ENCODE data around the gene IBTK.
"Not testable (repeated sequence)": the region's sequence is repeated elsewhere in the genome, so short reads cannot be mapped to it uniquely, and the experiment has no call there.

The IBTK gene

DNA sequence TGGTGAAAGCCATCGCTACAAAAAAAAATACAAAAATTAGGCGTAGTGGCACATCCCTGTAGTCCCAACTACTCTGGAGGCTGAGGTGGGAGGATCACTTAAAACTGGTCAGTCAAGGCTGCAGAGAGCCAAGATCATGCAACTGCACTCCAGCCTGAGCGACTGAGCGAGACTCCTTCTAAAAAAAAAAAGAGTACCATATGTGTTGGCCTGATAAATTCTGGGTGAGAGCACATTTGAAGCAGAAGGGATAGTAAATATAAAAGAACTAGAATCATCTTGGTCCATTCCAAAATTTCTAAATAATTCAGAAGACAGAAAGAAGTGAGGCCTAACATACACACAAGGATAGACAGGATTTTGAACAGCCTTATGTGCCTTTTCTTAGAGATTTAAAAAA lies 2.2 kb downstream of the IBTK start:
- DNase-seq (ENCODE audit: low spot score): no peak

DNA sequence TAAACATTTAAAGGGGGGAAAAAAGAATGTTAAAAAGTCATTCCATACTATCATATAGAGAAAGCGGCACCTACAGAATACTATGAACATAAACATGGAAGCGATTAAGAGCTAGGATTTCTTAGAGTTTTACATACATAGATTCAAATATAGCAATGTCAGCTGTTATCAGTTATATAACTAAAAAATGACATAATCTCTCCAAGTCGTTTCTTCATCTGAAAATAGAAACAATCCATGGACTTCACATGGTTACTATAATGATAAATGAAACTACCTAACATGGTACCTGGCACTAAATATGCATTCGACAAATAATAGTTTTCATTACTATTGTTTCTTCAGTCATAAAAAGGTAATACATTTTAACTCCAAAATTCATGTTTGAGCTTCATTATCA lies 3.7 kb downstream of the IBTK start:
- DNase-seq (ENCODE audit: low spot score): no peak

DNA sequence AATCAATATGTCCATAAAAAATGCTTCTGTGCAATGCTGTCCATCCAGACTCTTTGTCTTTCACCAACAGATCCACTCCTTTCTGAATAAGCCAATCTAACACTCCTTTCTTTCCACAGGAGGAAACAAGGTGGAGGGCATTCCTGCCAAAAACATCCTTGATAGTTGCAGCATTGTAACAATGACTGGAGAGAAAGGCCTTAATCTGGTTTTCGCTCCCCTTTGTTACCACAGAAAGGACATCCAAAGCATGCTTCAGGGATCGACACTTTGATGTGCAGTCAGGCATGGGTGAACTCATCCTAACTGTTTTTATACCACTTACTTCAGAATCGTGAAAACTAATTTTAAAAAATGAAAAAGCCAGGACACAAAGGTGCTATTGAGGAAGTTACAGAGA lies 7.4 kb downstream of the IBTK start:
- DNase-seq (ENCODE audit: low spot score): no peak

DNA sequence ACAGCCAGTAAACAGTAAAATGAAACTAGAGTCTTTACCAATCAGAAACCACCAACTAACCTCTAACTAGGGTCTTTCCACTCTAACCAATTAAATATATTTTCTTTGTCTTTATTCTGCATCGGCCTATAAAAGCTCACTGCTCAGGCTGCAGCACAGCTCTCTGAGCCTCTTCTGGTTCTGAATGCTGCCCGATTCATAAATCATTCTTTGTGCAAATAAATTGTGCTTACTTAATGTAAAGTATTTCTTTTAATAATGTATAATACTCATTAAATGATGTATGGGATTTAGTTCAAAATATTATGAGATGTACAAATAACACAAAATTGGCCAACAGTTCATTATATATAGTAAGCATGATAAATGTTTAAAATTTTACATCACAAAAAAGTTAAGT lies 7.9 kb downstream of the IBTK start:
- no peak for DNase-seq (ENCODE audit: low spot score)

DNA sequence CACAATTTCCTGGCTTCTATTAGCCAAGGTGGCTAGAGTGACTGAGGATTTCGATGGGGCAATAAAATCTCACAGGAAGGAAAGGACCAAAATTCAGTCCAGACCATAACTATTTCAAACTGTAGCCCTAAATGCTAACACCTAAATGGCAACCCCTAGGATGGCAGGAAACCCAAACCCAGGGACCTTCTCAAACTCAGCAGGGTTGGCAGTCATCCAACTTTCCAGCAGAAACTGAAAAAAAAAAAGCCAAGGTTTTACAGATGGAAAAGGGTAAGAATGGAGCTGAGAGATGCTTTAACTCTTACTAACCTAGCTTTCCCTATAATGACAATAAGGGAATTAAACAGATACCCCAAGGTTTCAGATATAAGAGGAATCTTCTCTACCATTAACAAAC lies 10.5 kb downstream of the IBTK start:
- DNase-seq (ENCODE audit: low spot score): no peak

DNA sequence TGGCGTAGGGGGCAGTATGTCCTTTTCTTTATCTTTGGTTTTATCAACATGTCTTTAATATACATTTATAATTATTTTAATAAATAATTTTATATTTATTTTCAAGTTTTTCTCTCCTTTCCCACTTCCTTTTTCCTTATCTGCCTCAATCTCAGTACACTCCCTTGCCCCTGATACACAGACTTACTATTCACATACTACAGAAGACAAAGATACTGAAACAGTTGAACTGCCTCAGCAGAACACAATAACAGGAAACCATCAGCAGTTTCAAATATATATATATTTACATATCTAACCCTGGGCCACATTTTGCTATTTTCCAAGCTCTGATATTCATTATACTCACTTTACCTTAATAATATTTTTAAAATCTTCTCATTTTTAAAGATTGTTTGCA lies 19.8 kb downstream of the IBTK start:
- no peak for DNase-seq (ENCODE audit: low spot score)

DNA sequence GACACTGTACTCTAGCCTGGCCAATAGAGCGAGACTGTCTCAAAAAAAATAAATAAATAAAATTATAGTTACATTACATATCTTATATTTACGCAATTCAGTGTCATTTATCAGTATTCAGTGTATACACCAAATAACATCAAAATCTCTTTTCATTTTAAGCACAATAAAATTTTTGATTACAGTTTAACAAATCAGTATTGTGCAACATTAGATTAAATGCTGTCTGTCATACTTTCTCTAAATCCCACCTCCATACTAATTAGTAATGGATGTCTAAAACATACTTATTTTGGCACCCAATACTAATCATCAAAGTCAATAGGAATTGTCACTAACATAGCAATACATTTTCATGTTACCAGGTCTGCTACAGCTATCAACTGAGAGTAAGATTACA lies 27.4 kb downstream of the IBTK start:
- DNase-seq (ENCODE audit: low spot score): no peak

DNA sequence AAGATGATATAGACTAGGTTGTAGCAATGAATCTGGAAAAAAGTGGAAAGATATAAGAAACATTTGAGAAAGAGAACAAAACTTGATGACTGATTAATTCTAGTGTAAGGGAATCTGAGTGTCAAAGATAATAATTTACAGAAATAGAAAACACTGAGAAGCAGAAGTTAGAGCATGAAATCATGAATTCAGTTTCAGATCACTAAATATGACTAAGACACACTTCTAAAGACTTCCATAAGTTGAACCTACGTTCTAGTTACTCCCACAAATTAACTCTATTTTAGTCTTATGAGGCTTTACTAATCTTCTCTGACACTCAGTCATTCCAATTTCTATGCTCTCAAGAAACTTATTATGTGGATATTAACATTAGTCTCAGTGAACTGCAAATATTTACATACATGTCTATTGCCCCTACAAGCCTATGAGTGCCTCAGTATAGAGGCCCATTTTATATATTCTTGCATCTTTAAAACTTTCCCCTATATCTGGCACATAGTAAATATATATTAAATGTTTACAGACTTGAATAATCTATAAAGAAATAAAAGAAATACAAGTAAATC lies 30.4 kb downstream of the IBTK start:
- no peak for DNase-seq (ENCODE audit: low spot score)

DNA sequence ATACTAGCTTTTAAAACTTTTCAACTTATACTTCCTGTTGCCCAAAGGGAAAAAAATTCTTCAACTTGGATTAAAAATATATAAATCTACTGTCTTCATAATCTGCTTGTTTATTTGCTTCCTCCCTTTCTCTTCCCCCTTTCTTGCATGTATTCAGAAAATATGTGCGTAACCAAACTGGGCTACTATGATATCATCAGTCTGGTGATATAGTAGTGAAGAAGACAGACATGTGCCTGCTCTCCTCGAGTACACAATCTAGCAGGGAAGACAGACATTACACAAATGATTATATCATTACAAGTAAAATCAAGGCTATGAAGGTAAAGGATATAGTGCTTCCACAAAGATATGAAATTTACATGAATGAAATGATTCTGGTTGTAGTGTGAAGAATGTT lies 31.0 kb downstream of the IBTK start:
- DNase-seq (ENCODE audit: low spot score): no peak

DNA sequence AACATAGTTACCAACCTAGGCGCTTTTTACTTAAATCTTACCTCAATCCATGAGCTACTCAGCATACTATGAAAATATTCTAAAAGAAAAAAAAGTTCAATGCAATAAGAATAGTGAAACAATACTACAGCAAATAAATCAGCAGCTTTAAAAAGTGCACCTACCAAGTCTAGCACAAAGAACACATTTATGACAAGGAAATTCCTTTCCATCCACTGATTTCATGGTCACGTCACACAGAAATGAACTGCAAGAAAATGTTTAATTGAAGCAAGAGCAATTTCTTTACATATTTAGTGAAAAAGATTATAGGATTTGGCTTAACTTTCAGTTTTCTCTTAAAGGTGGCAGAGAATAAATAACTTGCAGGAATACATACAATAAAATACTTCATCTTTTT lies 36.2 kb downstream of the IBTK start:
- no peak for DNase-seq (ENCODE audit: low spot score)

DNA sequence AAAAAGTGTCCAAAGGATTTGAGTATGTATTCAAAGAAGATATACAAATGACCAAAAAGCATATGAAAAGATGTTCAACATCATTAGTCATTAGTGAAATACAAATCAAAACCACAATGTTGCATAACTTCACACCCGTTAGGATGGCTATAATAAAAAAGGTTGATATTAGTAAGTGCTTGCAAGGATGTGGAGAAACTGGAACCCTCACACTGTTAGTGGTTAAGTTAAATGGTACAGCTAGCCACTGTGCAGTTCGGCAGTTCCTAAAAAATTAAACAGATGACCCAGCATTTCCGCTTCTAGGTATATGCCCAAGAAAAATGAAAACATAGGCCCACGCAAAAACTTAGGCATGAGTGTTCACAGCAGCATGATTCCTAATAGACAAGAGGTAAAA lies 38.6 kb downstream of the IBTK start:
- no peak for DNase-seq (ENCODE audit: low spot score)

DNA sequence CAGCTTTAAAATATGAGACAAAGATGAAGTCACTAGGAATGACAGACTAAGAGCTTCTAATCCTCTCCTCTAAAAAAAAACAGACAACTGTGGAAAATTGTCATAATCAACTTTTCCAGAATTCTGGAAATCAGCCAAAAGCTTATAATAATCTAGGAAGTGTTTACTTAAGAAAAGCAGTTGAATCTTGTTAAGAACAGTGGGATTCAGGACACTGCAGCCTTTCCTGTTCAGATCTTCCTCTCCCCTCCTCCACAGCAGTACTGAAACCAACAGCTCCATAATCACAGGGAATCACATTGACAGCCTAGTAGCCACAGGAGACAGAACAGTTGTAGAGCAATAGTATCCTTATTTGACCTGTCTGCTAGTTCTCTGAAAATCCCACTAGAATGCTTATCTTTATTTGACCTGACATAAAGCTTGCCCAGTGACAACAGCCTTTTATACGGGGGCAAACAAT lies 41.6 kb downstream of the IBTK start:
- DNase-seq (ENCODE audit: low spot score): no peak

DNA sequence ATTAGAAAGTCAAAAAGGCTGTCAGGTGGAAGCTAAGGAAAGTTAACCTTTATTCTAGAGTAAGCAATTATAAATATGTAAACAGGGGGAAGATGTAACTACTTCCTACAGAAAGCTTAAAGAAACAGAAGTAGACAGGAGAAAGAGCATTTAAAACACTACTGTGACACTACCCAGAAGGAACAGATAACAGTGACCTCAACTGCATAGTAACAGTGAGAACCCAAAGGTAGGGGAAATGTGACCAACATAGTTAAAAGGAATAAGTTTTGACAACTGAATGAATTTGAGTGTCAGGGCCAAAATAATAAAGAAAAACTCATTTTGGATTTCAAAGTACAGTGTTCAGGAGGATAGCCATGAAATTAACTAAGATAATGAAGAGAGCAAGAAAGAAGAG lies 43.5 kb downstream of the IBTK start:
- DNase-seq (ENCODE audit: low spot score): no peak

DNA sequence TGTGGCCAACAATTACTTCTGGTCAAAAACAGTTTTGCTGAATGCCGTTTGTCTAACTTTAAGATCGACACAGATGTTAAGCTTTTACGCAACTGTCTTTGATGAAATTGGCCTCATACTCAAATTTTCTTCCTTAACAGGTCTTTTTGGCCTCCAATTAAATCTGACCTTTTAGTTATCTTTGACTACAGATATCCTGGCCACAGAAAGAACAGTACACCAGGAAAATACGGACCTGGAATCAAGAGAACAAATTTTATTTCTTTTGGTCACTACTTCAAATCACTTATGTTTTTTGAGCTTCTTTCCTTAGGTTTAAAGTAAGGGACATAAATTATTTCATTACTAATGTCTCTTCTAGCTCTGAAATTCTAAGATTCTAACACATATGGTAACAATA lies 49.8 kb downstream of the IBTK start:
- DNase-seq (ENCODE audit: low spot score): no peak

DNA sequence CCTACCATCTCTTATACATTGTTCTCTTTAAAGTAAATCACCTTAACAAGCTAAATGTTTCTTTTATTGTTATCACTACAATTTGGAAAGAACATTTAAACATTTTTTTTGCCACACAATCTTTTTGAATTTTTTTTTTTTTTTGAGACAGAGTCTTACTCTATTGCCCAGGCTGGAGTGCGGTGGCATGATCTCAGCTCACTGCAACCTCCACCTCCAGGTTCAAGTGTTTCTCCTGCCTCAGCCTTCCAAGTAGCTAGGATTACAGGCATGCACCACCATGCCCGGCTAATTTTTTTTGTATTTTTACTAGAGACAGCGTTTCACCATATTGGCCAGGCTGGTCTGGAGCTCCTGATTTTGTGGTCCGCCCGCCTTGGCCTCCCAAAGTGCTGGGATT lies 50.3 kb downstream of the IBTK start:
- DNase-seq (ENCODE audit: low spot score): not testable (repeated sequence)

DNA sequence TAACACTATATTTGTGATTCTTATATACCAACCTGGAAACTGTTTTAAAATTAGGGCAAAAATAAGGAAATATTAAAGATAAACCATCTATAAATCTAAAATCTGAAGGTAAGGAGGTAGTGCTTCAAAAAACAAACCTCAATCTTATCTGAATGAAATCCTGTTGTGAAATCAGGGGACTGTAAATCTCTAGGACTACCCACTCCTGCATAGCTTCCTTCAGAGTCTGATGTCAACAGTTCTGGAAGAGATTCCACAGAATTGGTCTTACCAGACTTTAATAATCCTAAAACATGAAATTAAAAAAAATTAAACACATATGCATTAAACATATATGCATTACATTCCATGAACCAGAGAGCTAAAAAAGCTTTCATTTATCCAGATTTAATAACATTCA lies 51.4 kb downstream of the IBTK start:
- no peak for DNase-seq (ENCODE audit: low spot score)

DNA sequence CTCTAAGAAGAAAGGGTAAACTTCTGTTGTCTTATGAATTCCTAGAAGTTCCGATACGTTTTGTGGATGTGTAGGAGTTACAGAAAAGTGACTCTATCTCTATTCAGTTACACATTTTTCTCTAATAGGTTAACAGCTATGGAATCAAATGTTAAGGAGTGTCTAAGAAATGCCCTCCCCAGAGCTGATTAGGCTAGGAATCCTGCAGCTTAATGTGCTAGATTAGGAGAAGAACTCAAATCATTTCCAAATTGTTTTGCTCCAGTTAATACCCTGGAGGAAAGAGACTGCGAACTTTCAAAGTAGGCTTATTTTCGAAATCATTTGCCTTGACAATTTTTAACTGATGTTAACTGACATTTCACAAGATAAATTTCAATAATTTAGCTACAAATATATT lies 51.9 kb downstream of the IBTK start:
- no peak for DNase-seq (ENCODE audit: low spot score)

DNA sequence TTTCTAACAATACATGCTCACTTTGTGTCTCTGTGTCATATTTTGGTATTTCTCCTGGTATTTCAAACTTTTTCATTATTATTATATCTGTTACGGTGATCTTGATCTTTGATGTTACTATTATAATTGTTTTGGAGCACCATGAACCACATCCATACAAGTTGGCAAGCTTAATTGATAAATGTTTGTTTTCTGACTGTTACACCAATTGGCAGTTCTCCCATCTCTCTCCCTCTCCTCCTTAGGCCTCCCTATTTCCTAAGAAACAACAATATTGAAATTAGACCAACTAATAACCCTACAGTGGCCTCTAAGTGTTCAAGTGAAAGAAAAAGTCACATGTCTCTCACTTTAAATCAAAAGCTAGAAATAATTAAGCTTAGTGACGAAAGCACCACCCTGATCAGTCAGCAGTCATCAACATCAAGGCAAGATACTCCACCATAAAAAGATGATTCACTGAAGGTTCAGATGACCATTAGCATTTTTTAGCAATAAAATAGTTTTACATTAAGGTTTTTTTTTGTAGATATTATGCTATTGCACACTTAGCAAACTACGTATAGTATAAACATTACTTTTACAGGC lies 61.5 kb downstream of the IBTK start:
- no peak for DNase-seq (ENCODE audit: low spot score)

DNA sequence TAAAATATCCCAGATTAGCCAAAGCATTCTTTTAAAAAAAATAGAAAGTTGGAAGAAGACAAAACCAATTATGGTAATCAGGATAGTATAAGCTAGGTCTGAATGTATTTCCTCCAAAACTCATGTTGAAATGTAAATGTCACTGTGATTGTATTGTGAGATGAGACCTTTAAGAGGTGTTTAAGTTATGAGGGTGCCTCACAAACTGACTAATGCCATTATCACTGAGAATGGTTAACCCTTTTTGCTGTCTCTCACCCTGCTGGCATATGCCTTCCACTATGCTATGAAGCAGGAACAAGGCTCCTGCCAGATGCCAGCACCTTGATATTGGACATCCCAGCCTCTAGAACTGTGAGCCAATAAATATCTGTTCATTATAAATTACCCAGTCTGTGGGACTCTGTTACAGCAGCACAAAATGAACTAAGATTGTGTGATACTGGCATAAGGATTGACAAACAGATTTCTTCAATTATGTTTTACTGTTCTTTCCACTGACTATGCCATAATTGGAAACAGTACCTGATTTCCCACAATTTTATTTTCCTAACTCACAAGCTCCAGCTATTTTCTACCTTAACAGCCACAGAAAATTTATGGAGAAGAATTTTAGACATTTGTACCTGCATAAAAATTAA lies 63.8 kb downstream of the IBTK start:
- no peak for DNase-seq (ENCODE audit: low spot score)

DNA sequence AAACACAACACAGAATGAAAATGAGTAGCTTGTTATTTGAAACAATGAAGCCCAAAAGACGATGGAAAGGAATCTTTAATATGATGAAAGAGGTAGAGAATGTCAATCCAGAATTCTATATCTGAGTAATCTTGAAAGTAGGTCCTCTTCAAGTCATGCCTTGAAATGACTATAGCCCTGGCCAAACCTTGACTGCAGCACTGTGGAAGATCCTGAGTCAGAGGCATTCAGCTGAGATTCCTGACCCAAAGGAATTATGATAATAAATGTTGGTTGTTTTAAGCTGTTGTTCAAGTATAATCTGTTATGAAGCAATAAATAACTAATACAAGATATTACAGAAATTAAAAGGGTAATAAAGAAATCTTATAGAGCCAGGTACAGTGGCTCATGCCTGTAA lies 64.8 kb downstream of the IBTK start:
- DNase-seq (ENCODE audit: low spot score): no peak

DNA sequence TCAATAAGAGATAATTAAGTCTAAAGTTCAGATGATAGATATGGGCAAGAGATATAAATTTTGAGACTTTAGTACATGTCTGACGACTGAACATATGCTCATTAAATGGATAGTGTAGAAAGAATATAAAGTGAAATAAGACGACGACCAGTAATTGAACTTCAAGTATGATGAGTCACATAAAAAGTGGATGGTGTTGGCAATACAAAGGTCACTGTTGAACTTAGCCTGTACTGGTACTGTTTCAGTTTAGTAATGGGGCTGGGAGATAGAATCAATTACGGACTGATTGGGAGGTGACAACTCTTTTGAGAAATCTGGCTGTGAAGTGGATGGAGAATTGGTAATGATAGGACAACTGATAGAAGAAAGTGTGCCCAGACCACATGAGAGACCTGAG lies 68.1 kb downstream of the IBTK start:
- DNase-seq (ENCODE audit: low spot score): no peak

DNA sequence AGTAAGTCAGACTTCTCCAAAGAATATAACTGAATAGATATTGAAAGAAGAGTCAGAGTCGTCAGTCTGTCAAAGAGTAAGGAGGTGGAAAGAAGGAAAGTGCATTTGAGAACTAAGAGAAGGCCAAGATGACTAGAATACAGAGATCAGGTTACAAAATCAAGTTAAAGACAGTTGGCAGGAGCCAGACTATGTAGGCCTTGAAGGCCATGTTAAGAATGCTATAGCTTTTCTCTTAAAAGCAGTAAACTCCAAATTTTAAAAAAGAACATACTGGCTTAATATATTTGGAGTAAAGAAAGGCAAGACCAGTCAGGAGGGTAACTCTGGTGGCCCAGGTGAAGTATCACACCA lies 68.8 kb downstream of the IBTK start:
- DNase-seq (ENCODE audit: low spot score): no peak

DNA sequence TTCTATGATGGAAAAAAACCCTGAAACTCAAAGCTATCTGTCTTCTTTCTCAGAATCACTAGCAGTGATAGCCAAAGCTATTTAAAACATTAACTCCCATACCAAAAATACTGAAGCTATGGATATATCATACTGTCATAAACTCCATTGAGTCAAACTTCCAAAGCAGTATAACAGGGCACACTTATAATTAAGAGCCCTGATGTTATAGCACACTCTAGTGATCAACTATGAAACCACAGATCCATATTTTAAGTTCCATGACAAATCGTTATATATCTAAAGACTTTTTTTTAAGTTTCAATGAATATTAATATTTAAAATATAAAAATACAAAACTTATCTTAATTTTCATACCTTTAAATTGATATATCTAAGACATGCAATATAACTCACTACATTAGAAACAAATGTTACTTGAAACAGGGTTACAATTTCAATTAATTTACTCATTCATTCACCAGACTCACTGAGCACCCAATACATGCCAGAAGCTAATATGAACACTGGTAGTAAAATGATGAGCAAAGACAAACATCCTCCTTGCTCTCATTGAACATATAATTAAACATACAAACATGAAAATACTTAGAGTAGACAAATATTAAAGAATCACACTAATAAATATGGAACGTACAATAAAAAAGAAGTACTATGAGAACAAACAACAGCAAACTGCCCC lies 69.3 kb downstream of the IBTK start:
- DNase-seq (ENCODE audit: low spot score): no peak

DNA sequence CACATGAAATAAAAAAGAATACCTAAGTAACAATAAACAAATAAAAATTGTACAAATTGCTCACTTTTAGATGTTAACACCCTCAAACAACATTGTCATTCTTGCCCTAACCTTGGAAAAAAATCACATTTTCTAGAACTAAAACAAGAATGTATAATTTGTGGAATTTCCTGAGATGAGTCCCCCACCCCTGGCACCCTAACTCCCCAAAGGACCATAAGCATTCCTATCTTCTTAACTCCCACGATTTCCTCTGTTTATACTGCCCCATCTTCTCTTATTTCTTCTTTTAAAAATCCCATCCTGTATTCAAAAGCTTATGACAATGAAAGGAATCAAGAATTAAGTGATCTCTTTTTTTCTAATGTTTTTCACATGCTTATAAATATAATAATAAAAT lies 70.9 kb downstream of the IBTK start:
- no peak for DNase-seq (ENCODE audit: low spot score)

All from globus pallidus (tissue), 1 donor.